ENCODE results near the gene TTLL3.
A peak's percentile ranks its signal among the peaks of the same experiment; 100 is the strongest.
"Not testable (repeated sequence)": the region's sequence is repeated elsewhere in the genome, so short reads cannot be mapped to it uniquely, and the experiment has no call there.

The TTLL3 gene

GRCh38 chr3:9768141-9768775 is 41.8 kb upstream of the TTLL3 start:
- peak overlapping the region; percentile 95 for H3K4me3 ChIP-seq
- no peak for TF ChIP-seq CTCF (IDR thresholded peaks at IDR 0.05)

GRCh38 chr3:9769012-9769411 is 41.0 kb upstream of the TTLL3 start:
- peak overlapping the region; percentile 92 to 93 for H3K27ac ChIP-seq
- H3K4me3 ChIP-seq = peak overlapping the region; percentile 95
- no peak for DNase-seq (ENCODE audit: low spot score)
- TF ChIP-seq CTCF (IDR thresholded peaks at IDR 0.05) = no peak

More at GRCh38 chr3:9768141-9768775, 41.8 kb upstream of the TTLL3 start:
- peak overlapping the region; percentile 92 to 93 for H3K27ac ChIP-seq
- no peak for DNase-seq (ENCODE audit: low spot score)

DNA sequence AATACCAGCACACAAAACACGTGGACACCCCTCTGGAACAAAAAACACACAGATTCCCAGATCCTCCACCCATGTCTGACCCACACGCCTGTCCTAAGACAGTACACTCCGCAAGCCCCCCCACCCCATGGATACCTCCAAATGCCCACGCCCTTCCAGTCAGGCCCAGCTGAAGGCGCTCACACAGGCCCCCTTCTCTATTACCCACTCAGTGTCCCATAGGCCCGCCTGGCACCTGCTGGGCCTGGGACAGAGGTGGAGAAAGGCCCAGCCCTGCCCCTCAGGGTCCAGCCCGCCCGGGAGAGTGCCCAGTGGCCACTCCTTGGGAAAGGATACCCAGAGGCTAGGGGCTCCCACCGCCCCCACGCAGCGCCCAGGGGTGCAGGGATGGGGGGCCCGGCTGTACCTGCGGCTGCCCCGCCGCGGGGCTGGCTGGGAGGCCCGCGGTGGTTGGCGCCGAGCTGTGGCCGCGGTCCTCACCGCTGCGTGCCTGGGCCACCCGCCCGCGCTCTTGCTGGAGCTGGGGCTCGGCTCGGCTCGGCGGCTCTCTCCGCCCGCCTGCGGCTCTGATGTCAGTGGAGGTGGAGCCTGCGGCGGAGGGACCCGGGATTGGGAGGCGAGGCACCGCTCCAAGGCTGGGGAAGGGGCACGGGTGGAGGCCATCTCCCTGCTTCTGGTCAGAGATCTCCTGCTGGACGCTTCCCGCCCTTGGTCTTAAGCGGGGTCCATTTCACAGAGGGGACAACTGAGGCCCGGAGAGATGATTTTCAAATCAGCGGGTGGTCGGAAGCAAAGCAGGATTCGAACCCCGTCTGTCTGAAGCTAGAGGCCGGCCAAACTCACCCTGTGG is 40.4 kb upstream of the TTLL3 start, which contains the start of gene CAMK1:
Gene CAMK1, minus strand, starts transcription at position 522 of the 850 bp plus-strand sequence. CDS start 2,198 bp downstream, outside the sequence.
- peak; percentile 90 for DNase-seq (ENCODE audit: low spot score)
- no peak for TF ChIP-seq CTCF (IDR thresholded peaks at IDR 0.05)
- H3K4me3 ChIP-seq = peak within 1 kb of the TSS; percentile 95
- H3K27ac ChIP-seq = peak within 1 kb of the TSS; percentile 92 to 93

DNA sequence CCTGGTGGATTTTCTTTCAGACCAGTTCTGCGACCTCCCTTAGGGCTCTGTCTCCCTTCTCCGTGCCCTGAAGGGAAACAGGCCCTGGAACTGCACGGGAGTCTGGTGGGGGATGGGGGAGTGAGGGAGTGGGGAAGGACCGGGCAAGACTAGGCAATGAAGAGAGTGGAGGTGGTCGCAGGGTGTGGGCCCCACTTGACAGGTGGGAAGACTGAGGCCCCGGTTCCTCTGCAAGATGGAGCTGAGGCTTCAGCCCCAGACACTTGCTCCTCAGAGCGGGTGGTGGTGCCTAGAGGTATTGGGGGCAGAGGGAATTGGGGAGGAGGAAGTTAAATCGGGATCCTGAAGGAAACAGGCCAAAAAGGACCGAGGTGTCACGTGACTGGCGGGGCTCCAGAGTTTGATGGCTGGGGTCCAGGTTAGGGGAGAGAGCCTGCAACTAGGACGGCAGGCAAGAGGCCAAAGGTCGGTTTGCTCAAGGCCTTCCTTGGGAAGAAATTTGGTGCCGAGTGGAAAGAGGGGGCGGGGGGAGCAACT is 39.7 kb upstream of the TTLL3 start:
- TF ChIP-seq CTCF (IDR thresholded peaks at IDR 0.05) = no peak
- peak overlapping the region; percentile 92 to 93 for H3K27ac ChIP-seq
- peak; percentile 92 for DNase-seq (ENCODE audit: low spot score)
- H3K4me3 ChIP-seq = peak overlapping the region; percentile 95

- peak overlapping the region in 1 of 2 donors; percentile 21 for H3K27ac ChIP-seq
- H3K4me3 ChIP-seq; DNase-seq (ENCODE audit: low spot score): not testable (repeated sequence)
These were observed 39.1 kb upstream of the TTLL3 start for GRCh38 chr3:9771007-9771406.

DNA sequence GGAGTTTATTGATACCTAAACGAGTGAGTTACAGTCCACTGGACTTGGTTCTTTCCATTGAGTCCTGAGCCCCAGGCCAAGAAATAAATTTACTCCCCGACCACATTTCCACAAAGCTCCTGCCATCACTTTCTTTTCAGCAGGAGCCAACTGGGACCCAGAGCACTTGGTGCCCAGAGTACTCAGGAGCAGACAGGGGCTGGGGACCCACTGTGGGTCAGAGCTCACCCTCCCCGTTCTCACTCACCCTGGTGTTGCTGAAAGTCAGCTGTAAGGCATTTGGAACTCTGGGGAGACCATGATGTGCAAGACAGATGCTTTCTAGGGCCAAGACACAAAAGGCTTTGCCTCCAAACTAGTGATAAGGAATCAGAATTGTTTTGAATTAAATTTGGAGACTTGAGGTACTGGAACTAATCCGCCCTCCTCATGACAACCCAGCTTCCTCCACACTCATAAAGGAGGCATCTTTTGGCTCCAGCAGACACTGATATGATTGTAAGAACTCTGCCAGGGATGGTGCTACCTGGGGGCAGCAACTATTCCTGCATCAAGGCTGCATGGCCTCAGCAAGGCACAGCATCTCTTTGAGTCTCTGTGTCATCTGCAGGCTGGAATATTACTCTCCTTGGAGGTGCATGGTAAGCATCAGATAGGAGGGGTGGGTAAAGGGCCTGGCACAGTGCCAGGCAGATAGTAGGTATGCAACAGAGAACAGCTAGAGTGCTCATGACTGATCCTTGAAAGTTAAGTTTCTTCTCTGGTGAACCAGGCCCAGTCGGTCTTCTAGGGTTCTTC is 33.0 kb upstream of the TTLL3 start:
- Histone ChIP-seq H3K27ac (no peak overlapping the region), H3K4me3 (no peak overlapping the region)
- TF ChIP-seq CTCF (IDR thresholded peaks at IDR 0.05) = no peak
- DNase-seq (ENCODE audit: low spot score) = no peak

- H3K27ac ChIP-seq = peak overlapping the region in 1 of 2 donors; percentile 31
- no peak for DNase-seq (ENCODE audit: low spot score)
- no peak for TF ChIP-seq CTCF (IDR thresholded peaks at IDR 0.05)
- no peak overlapping the region for H3K4me3 ChIP-seq
These were observed 32.4 kb upstream of the TTLL3 start for GRCh38 chr3:9777694-9778021.

Measured in coronary artery (tissue), 2 donors.